Cardiac fibroblast (primary cell): ENCODE data around the gene RBL1.

Experiments used
- DNase-seq, 2 donors: peaks; one replicate each; pipeline versions ENCODE4 v3.0.0 to v3.0.0-alpha.2; 2010; ENCODE audit warnings: low read depth in 2 of 2
- H3K4me3 ChIP-seq, 2 donors: replicated peaks in 1 of 2; 1 replicate in 1 of 2; 2 replicates in 1 of 2; pipeline ENCODE4 v1.5.1; 2011; ENCODE audit warnings: low read depth in 2 of 2, low read length in 2 of 2, mild to moderate bottlenecking in 2 of 2, moderate library complexity in 1 of 2
- CTCF ChIP-seq: IDR thresholded peaks from one replicate; pipeline ENCODE4 v1.5.1; 2011; ENCODE audit warnings: low read depth, mild to moderate bottlenecking, low read length, inconsistent platforms

RBL1 gene

GRCh38 chr20:36956674-36957073 is 139.1 kb downstream of the RBL1 start:
- H3K4me3 ChIP-seq: no peak overlapping the region
- TF ChIP-seq CTCF: no peak
- no peak for DNase-seq

- no peak for DNase-seq
- no peak overlapping the region for H3K4me3 ChIP-seq
- no peak for TF ChIP-seq CTCF
Measured at GRCh38 chr20:36956016-36956415, 139.8 kb downstream of the RBL1 start.

- H3K4me3 ChIP-seq: peak overlapping the region; percentile 77 to 100
- TF ChIP-seq CTCF: no peak
- no peak for DNase-seq
Measured at GRCh38 chr20:36951979-36952738, 143.6 kb downstream of the RBL1 start.

- H3K4me3 ChIP-seq: peak within 1 kb of the TSS; percentile 77 to 100
- DNase-seq: peak; percentile 98 to 99
- TF ChIP-seq CTCF: peak; percentile 4
Measured at GRCh38 chr20:36951198-36951978, 144.4 kb downstream of the RBL1 start, which contains the start of gene SAMHD1. Gene SAMHD1, minus strand, starts transcription at chr20:36951708. Its CDS starts 65 bp downstream, at chr20:36951643.

GRCh38 chr20:36950414-36951197 is 145.2 kb downstream of the RBL1 start:
- no peak for TF ChIP-seq CTCF
- H3K4me3 ChIP-seq: peak overlapping the region; percentile 77 to 100
- peak; percentile 16 to 45 for DNase-seq
